HepG2 (cell line): ENCODE measurements around the gene CST5. TPM values are rescaled to one million over a fixed set of nuclear protein-coding genes. Genes with fewer than 3 reads are reported as not detected.

Experiments used
- ETV5 ChIP-seq: IDR thresholded peaks from 2 replicates; pipeline ENCODE4 v1.6.1; 2018; ENCODE audit warnings: missing biosample characterization, missing genetic modification reagents, inconsistent platforms, borderline replicate concordance
- FOXO1 ChIP-seq: sonication (generic); formaldehyde crosslinking; IDR thresholded peaks from 2 replicates; pipeline ENCODE4 v1.4.0; 2020; ENCODE audit warnings: missing genetic modification reagents
- ISL2 ChIP-seq: sonication (generic); formaldehyde crosslinking; IDR thresholded peaks from 2 replicates; pipeline ENCODE4 v1.5.0; 2020; ENCODE audit warnings: missing genetic modification reagents
- MEIS1 ChIP-seq: sonication (generic); formaldehyde crosslinking; IDR thresholded peaks from 2 replicates; pipeline ENCODE4 v1.9.0; 2021; ENCODE audit warnings: mild to moderate bottlenecking, missing genetic modification reagents, moderate library complexity, borderline replicate concordance
- NONO ChIP-seq, 2 experiments: fragments of 450-650 bp in 1 of 2; sonication (generic) in 1 of 2; formaldehyde crosslinking in 1 of 2; IDR thresholded peaks in 1 of 2; conservative IDR thresholded peaks in 1 of 2; 2 replicates each; pipeline versions ENCODE4 v1.6.1 to v1.8.0; 2017 to 2022; ENCODE audit warnings: mild to moderate bottlenecking in 1 of 2, missing genetic modification reagents in 1 of 2, moderate library complexity in 1 of 2
- RXRB ChIP-seq: IDR thresholded peaks from 2 replicates; pipeline ENCODE4 v1.6.1; 2016; ENCODE audit warnings: borderline replicate concordance, missing genetic modification reagents, missing compliant biosample characterization
- SPEN ChIP-seq: sonication (generic); formaldehyde crosslinking; IDR thresholded peaks from 2 replicates; pipeline ENCODE4 v1.5.1; 2020; ENCODE audit warnings: low read depth, mild to moderate bottlenecking, missing genetic modification reagents
- ZFAT ChIP-seq: sonication (generic); formaldehyde crosslinking; conservative IDR thresholded peaks from 2 replicates; pipeline ENCODE4 v1.8.1; 2023; ENCODE audit warnings: missing genetic modification reagents, inconsistent platforms
- ZNF225 ChIP-seq: sonication (generic); formaldehyde crosslinking; IDR thresholded peaks from 2 replicates; pipeline ENCODE4 v1.4.0; 2020; ENCODE audit warnings: mild to moderate bottlenecking, missing genetic modification reagents
- ZNF343 ChIP-seq: sonication (generic); formaldehyde crosslinking; IDR thresholded peaks from 2 replicates; pipeline ENCODE4 v1.4.0; 2020; ENCODE audit warnings: mild to moderate bottlenecking, missing genetic modification reagents
- ZNF777 ChIP-seq: sonication (generic); formaldehyde crosslinking; IDR thresholded peaks from 2 replicates; pipeline ENCODE4 v1.4.0; 2020; ENCODE audit warnings: missing genetic modification reagents
- ZNF839 ChIP-seq: sonication (generic); formaldehyde crosslinking; IDR thresholded peaks from 2 replicates; pipeline ENCODE4 v1.4.0; 2020; ENCODE audit warnings: missing genetic modification reagents, mild to moderate bottlenecking, borderline replicate concordance
- ZNF891 ChIP-seq: sonication (generic); formaldehyde crosslinking; IDR thresholded peaks from 2 replicates; pipeline ENCODE4 v1.5.0; 2020; ENCODE audit warnings: mild to moderate bottlenecking, missing genetic modification reagents
- polyA plus RNA-seq, 8 experiments: library from polyadenylated mRNA; depleted of rRNA in 3 of 8; stranded (reverse) in 7 of 8; unstranded in 1 of 8; fragments of >200 nt; fragmentation: Illumina TruSeq in 4 of 8; extraction: Trizol in 4 of 8; gene quantifications; 2 replicates each; pipeline versions ENCODE4 v1.2.1 to v1.2.3, GENCODE V29; 2011 to 2016; ENCODE audit warnings: low read depth in 4 of 8, missing spikeins in 1 of 8, mixed read lengths in 1 of 8; ENCODE audit not compliant: insufficient read depth in 1 of 8
- total RNA-seq, 5 experiments: library from RNA; depleted of rRNA; stranded (reverse); fragments of >200 nt; fragmentation: Illumina TruSeq; extraction: Trizol; gene quantifications; 2 replicates each; pipeline ENCODE4 v1.2.3, GENCODE V29; 2016; ENCODE audit warnings: low read depth in 1 of 5
- TF ChIP-seq, protein P1 (sequence below): sonication (generic); formaldehyde crosslinking; IDR thresholded peaks from 2 replicates; pipeline ENCODE4 v1.5.0; 2020; ENCODE audit warnings: missing genetic modification reagents, mild to moderate bottlenecking, borderline replicate concordance
- TF ChIP-seq, protein P2 (sequence below): IDR thresholded peaks from 2 replicates; pipeline ENCODE4 v1.6.1; 2016; ENCODE audit warnings: missing compliant biosample characterization, missing genetic modification reagents, borderline replicate concordance
- TF ChIP-seq, protein P3 (sequence below): sonication (generic); formaldehyde crosslinking; IDR thresholded peaks from 2 replicates; pipeline ENCODE4 v1.4.0; 2020; ENCODE audit warnings: missing genetic modification reagents

CST5 gene
- total and polyA plus RNA-seq, 2 of the 13 experiments (the other 11 are each of a cell fraction or from before 2014, with no cell fraction given), result 0.16 TPM; not detected in 1

DNA sequence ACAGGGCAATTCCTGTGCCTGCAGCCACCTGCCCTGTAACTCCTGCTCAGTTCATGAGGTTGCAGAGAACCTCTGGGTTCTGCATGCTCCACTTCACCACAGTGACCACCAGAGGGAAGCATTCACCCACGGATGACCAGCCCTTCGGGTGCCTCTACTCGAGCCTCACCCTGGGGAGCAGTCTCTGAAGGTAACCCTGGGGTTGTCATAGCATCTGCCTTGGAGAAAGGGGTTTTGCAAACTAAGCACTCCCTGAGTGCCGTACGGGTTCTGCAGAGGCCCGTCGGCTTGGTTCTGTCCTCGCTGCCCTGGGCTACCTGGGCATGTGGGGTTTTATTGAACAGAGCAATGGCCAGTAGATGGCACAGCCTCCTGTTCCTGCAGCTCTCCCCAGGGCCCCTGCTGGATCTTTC is 10.2 kb upstream of the CST5 start (continued):
- 0 out of 2 replicates have a peak, but pooled peaks have one; percentile 27 for TF ChIP-seq ZNF839
- TF ChIP-seq MEIS1 (CRISPR knock-in tag), result 0 out of 2 replicates have a peak, but pooled peaks have one; percentile 15
- TF ChIP-seq, protein P1, sequence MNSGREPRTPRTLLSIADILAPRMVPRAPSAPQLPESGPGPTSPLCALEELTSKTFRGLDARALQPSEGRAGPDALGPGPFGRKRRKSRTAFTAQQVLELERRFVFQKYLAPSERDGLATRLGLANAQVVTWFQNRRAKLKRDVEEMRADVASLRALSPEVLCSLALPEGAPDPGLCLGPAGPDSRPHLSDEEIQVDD (CRISPR knock-in tag), result no peak
- TF ChIP-seq ZNF225 (CRISPR knock-in tag), result peak; percentile 34; the same call in 1 of the 2 replicates
- TF ChIP-seq SPEN (CRISPR knock-in tag), result 0 out of 2 replicates have a peak, but pooled peaks have one; percentile 49
- TF ChIP-seq, protein P2, sequence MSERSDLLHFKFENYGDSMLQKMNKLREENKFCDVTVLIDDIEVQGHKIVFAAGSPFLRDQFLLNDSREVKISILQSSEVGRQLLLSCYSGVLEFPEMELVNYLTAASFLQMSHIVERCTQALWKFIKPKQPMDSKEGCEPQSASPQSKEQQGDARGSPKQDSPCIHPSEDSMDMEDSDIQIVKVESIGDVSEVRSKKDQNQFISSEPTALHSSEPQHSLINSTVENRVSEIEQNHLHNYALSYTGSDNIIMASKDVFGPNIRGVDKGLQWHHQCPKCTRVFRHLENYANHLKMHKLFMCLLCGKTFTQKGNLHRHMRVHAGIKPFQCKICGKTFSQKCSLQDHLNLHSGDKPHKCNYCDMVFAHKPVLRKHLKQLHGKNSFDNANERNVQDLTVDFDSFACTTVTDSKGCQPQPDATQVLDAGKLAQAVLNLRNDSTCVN (CRISPR knock-in tag), result no peak
- no peak for TF ChIP-seq ISL2 (CRISPR knock-in tag)
- TF ChIP-seq NONO (IDR thresholded peaks at IDR 0.05), result no peak
- TF ChIP-seq NONO (CRISPR knock-in tag; conservative IDR thresholded peaks at IDR 0.05), result peak; percentile 56; the same call in 1 of the 2 replicates
- TF ChIP-seq ZFAT, result no peak
- peak; percentile 16; the same call in 1 of the 2 replicates for TF ChIP-seq ZNF891 (CRISPR knock-in tag)
- no peak for TF ChIP-seq FOXO1 (CRISPR knock-in tag)
- no peak for TF ChIP-seq ZNF777 (CRISPR knock-in tag)
- 0 out of 2 replicates have a peak, but pooled peaks have one; percentile 15 for TF ChIP-seq ETV5 (CRISPR knock-in tag)
- TF ChIP-seq ZNF343 (CRISPR knock-in tag), result 0 out of 2 replicates have a peak, but pooled peaks have one; percentile 46
- TF ChIP-seq, protein P3, sequence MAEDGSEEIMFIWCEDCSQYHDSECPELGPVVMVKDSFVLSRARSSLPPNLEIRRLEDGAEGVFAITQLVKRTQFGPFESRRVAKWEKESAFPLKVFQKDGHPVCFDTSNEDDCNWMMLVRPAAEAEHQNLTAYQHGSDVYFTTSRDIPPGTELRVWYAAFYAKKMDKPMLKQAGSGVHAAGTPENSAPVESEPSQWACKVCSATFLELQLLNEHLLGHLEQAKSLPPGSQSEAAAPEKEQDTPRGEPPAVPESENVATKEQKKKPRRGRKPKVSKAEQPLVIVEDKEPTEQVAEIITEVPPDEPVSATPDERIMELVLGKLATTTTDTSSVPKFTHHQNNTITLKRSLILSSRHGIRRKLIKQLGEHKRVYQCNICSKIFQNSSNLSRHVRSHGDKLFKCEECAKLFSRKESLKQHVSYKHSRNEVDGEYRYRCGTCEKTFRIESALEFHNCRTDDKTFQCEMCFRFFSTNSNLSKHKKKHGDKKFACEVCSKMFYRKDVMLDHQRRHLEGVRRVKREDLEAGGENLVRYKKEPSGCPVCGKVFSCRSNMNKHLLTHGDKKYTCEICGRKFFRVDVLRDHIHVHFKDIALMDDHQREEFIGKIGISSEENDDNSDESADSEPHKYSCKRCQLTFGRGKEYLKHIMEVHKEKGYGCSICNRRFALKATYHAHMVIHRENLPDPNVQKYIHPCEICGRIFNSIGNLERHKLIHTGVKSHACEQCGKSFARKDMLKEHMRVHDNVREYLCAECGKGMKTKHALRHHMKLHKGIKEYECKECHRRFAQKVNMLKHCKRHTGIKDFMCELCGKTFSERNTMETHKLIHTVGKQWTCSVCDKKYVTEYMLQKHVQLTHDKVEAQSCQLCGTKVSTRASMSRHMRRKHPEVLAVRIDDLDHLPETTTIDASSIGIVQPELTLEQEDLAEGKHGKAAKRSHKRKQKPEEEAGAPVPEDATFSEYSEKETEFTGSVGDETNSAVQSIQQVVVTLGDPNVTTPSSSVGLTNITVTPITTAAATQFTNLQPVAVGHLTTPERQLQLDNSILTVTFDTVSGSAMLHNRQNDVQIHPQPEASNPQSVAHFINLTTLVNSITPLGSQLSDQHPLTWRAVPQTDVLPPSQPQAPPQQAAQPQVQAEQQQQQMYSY (CRISPR knock-in tag), result no peak
- TF ChIP-seq RXRB (CRISPR knock-in tag), result no peak
